ENCODE results near the gene PNPLA7. TPM values are rescaled to one million over a fixed set of nuclear protein-coding genes. Genes with fewer than 3 reads are reported as not detected.
A peak's percentile ranks its signal among the peaks of the same experiment; 100 is the strongest.
"Not testable (repeated sequence)": the region's sequence is repeated elsewhere in the genome, so short reads cannot be mapped to it uniquely, and the experiment has no call there.

The PNPLA7 gene
- total and polyA plus RNA-seq, 9 donors = 0.80 to 3.6 (median 2.1) TPM

GRCh38 chr9:137412431-137412830, 137.8 kb downstream of the PNPLA7 start:
- Histone ChIP-seq H3K27me3 (ENCODE audit: control insufficient read depth, insufficient read depth, low read length) (no peaks in the 10 kb centered on the region), H3K9me3 (replicated peaks; ENCODE audit: control insufficient read depth, low read depth, low read length) (no peaks in the 10 kb centered on the region), H3K27ac (ENCODE audit: low read length) (peak overlapping the region; percentile 42), H3K4me3 (ENCODE audit: low read length) (no peak overlapping the region), H3K36me3 (ENCODE audit: control insufficient read depth, insufficient read depth, low read length) (no peaks in the 10 kb centered on the region), H3K4me1 (ENCODE audit: control insufficient read depth, insufficient read depth, low read length) (peaks cover 24% of the 10 kb centered on the region)
- DNase-seq = no peak
- 72% methylated on average over 9 of the region's 10 CpGs for WGBS (ENCODE audit: insufficient coverage)

GRCh38 chr9:137411645-137412380, 138.4 kb downstream of the PNPLA7 start:
- Histone ChIP-seq H3K27ac (ENCODE audit: low read length) (peak overlapping the region; percentile 59), H3K4me3 (ENCODE audit: low read length) (no peak overlapping the region), H3K27me3 (ENCODE audit: control insufficient read depth, insufficient read depth, low read length) (peaks cover 4% of the 10 kb centered on the region), H3K4me1 (ENCODE audit: control insufficient read depth, insufficient read depth, low read length) (peaks cover 29% of the 10 kb centered on the region), H3K36me3 (ENCODE audit: control insufficient read depth, insufficient read depth, low read length) (no peaks in the 10 kb centered on the region), H3K9me3 (replicated peaks; ENCODE audit: control insufficient read depth, low read depth, low read length) (no peaks in the 10 kb centered on the region)
- DNase-seq = peak; percentile 54
- 29% methylated on average over 14 of the region's 30 CpGs for WGBS (ENCODE audit: insufficient coverage)

DNA sequence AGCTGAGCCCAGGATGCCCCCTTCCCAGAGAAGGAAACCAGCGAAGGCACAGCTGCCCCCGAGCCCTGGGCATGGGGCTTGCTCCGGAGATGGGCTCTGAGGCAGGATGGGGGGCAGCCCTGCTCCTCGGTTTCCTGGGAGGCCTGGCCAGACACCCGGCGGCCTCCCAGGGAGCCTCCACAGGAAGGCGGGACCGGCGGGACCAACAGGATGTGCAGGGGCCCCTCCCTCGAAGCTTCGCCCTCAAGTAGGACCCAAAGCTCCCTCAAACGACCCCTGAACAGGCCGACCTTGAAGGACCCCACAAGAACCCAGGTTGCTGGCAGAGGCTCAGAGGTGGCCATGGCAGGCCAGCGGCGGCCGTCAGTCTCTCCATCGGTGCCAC, 138.9 kb downstream of the PNPLA7 start:
- Histone ChIP-seq H3K9me3 (replicated peaks; ENCODE audit: control insufficient read depth, low read depth, low read length) (no peaks in the 10 kb centered on the region), H3K4me3 (ENCODE audit: low read length) (no peak overlapping the region), H3K4me1 (ENCODE audit: control insufficient read depth, insufficient read depth, low read length) (peaks cover 34% of the 10 kb centered on the region), H3K36me3 (ENCODE audit: control insufficient read depth, insufficient read depth, low read length) (no peaks in the 10 kb centered on the region), H3K27ac (ENCODE audit: low read length) (no peak overlapping the region), H3K27me3 (ENCODE audit: control insufficient read depth, insufficient read depth, low read length) (peaks cover 7% of the 10 kb centered on the region)
- WGBS (ENCODE audit: insufficient coverage) = 63% methylated on average over 12 of the region's 17 CpGs
- DNase-seq = no peak

DNA sequence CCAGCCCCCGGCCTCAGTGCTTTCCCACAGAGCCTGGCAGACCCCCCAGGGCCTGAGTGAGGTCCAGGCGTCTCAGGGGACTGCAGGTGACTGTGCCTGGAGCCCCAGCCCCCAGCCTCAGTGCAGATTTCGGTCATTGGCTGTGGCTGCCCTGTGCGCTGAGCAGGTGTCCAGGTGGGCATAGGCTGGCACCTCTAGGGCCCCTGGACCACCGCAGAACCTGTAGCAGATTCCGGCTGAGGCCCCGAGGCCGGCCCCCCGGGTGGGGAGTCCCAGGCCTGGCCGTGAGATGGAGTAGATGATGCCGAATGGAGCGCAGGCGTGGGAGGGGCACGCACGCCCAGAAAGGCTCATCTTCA, 139.3 kb downstream of the PNPLA7 start:
- Histone ChIP-seq H3K27me3 (ENCODE audit: control insufficient read depth, insufficient read depth, low read length) (peaks cover 8% of the 10 kb centered on the region), H3K4me3 (ENCODE audit: low read length) (no peak overlapping the region), H3K27ac (ENCODE audit: low read length) (no peak overlapping the region), H3K36me3 (ENCODE audit: control insufficient read depth, insufficient read depth, low read length) (no peaks in the 10 kb centered on the region), H3K9me3 (replicated peaks; ENCODE audit: control insufficient read depth, low read depth, low read length) (no peaks in the 10 kb centered on the region), H3K4me1 (ENCODE audit: control insufficient read depth, insufficient read depth, low read length) (peaks cover 34% of the 10 kb centered on the region)
- WGBS (ENCODE audit: insufficient coverage) = 80% methylated on average over 10 of the region's 15 CpGs
- DNase-seq = no peak

DNA sequence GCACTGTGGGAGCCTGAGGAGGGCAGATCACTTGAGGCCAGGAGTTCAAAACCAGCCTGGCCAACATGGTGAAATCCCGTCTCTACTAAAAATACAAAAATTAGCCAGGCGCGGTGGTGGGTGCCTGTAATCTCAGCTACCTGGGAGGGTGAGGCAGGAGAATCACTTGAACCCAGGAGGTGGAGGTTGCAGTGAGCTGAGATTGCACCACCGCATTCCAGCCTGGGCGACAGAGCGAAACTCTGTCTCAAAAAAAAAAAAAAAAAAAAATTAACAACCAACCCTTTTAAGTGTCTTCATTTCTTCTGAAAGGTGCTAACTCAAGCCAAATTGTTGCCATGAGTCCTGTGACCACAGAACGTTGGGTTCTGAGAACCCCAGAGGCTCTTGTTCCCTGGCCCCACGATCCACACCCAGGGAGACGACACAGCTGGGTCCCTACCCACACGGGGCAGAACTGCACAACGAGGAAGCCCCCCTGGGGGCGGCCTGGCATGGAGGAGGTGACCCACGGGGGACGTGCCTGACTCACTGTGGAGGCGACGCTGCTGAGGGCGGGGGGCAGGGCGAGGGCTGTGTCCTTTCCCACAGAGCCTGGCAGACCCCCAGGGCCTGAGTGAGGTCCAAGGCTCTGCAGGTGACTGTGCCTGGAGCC, 139.8 kb downstream of the PNPLA7 start:
- H3K9me3 ChIP-seq (replicated peaks; ENCODE audit: control insufficient read depth, low read depth, low read length); H3K4me3 ChIP-seq (ENCODE audit: low read length); H3K27ac ChIP-seq (ENCODE audit: low read length); H3K27me3 ChIP-seq (ENCODE audit: control insufficient read depth, insufficient read depth, low read length); DNase-seq; H3K36me3 ChIP-seq (ENCODE audit: control insufficient read depth, insufficient read depth, low read length): not testable (repeated sequence)
- 69% methylated on average over 12 of the region's 18 CpGs for WGBS (ENCODE audit: insufficient coverage)
- peaks cover 34% of the 10 kb centered on the region for H3K4me1 ChIP-seq (ENCODE audit: control insufficient read depth, insufficient read depth, low read length)

Other genes with a start within 250 kb of the PNPLA7 start
- 2.5 TPM for gene NRARP, start 248.1 kb downstream of the PNPLA7 start, total RNA-seq
- 1 to 10 TPM; 3.4 to 7.5 (median 5.8) TPM for gene NRARP, start 248.1 kb downstream of the PNPLA7 start, polyA plus RNA-seq (ENCODE audit: insufficient read depth in 1 of 8, insufficient read length in 8 of 8, low replicate concordance in 1 of 8)
- 9.0 TPM for gene EXD3, start 127.2 kb downstream of the PNPLA7 start, total RNA-seq
- 10 to 100 TPM in 6 of 8 donors, 1 to 10 TPM in 2; 7.4 to 19.0 (median 11.8) TPM for gene EXD3, start 127.2 kb downstream of the PNPLA7 start, polyA plus RNA-seq (ENCODE audit: insufficient read depth in 1 of 8, insufficient read length in 8 of 8, low replicate concordance in 1 of 8)
- gene NOXA1, start 127.0 kb downstream of the PNPLA7 start, total RNA-seq = 2.0 TPM
- gene NOXA1, start 127.0 kb downstream of the PNPLA7 start, polyA plus RNA-seq (ENCODE audit: insufficient read depth in 1 of 8, insufficient read length in 8 of 8, low replicate concordance in 1 of 8) = 1 to 10 TPM in 7 of 8 donors, under 1 TPM in 1; 0.99 to 5.1 (median 2.6) TPM
- gene ENTPD8, start 109.0 kb downstream of the PNPLA7 start, total RNA-seq = 0.18 TPM
- 1 to 10 TPM in 1 of 8 donors, under 1 TPM in 7; 0.35 to 1.2 (median 0.42) TPM for gene ENTPD8, start 109.0 kb downstream of the PNPLA7 start, polyA plus RNA-seq (ENCODE audit: insufficient read depth in 1 of 8, insufficient read length in 8 of 8, low replicate concordance in 1 of 8)
- 9.9 TPM for gene NSMF, start 91.1 kb downstream of the PNPLA7 start, total RNA-seq
- 10 to 100 TPM; 16.1 to 31.1 (median 23.0) TPM for gene NSMF, start 91.1 kb downstream of the PNPLA7 start, polyA plus RNA-seq (ENCODE audit: insufficient read depth in 1 of 8, insufficient read length in 8 of 8, low replicate concordance in 1 of 8)
- gene MRPL41, start 1.5 kb upstream of the PNPLA7 start, total RNA-seq = 37.8 TPM
- gene MRPL41, start 1.5 kb upstream of the PNPLA7 start, polyA plus RNA-seq (ENCODE audit: insufficient read depth in 1 of 8, insufficient read length in 8 of 8, low replicate concordance in 1 of 8) = 10 to 100 TPM; 25.6 to 42.1 (median 31.7) TPM
- gene DPH7, start 28.5 kb upstream of the PNPLA7 start, total RNA-seq = 27.4 TPM
- gene DPH7, start 28.5 kb upstream of the PNPLA7 start, polyA plus RNA-seq (ENCODE audit: insufficient read depth in 1 of 8, insufficient read length in 8 of 8, low replicate concordance in 1 of 8) = 10 to 100 TPM; 20.8 to 34.8 (median 26.9) TPM
- 18.6 TPM for gene ZMYND19, start 40.1 kb upstream of the PNPLA7 start, total RNA-seq
- gene ZMYND19, start 40.1 kb upstream of the PNPLA7 start, polyA plus RNA-seq (ENCODE audit: insufficient read depth in 1 of 8, insufficient read length in 8 of 8, low replicate concordance in 1 of 8) = 10 to 100 TPM; 18.5 to 22.8 (median 19.4) TPM
- 27.1 TPM for gene ARRDC1, start 55.3 kb upstream of the PNPLA7 start, total RNA-seq
- 10 to 100 TPM; 20.6 to 41.3 (median 32.8) TPM for gene ARRDC1, start 55.3 kb upstream of the PNPLA7 start, polyA plus RNA-seq (ENCODE audit: insufficient read depth in 1 of 8, insufficient read length in 8 of 8, low replicate concordance in 1 of 8)
- 29.9 TPM for gene EHMT1, start 68.6 kb upstream of the PNPLA7 start, total RNA-seq
- 10 to 100 TPM; 42.9 to 59.7 (median 47.9) TPM for gene EHMT1, start 68.6 kb upstream of the PNPLA7 start, polyA plus RNA-seq (ENCODE audit: insufficient read depth in 1 of 8, insufficient read length in 8 of 8, low replicate concordance in 1 of 8)